ENCODE results near the gene SCP2.

DNA sequence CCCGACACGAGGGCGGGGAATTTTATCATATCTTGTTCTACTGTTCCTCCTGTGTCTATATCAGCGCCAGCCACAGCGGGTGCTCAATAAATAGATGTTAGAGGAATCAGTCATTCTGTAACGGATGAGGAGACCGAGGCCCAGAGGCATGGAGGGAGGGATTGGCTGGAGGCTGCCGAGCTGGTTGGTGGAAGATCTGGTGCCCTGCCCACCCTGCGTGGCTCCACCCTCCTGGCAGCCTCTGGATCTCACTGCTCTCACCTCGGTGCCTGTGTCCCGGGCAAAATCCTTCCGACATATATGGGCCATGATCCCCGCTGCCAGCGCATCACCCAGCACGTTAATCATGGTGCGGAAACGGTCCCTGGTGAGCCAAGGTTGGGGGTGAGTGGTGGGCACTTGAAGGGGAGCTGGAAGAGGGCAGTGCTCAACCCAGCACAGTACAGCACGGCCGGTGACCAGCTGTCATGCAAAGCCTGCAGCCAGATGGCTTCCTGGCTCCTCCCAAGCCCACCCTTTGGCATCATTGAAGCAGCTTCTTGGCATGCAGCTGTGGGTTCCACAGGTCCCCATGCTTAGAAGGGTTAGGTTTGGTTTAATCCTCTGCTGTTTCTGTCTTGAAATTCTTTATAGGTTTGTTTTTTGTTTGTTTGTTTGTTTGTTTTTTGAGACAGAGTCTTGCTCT is 161.7 kb downstream of the SCP2 start:
- TF ChIP-seq POLR2AphosphoS5 (IDR thresholded peaks at IDR 0.05; ENCODE audit: low read depth, low read length), result no peak
- TF ChIP-seq TAF1 (IDR thresholded peaks at IDR 0.05; ENCODE audit: borderline replicate concordance, insufficient read depth, low read length), result no peak
- TF ChIP-seq, protein P1, sequence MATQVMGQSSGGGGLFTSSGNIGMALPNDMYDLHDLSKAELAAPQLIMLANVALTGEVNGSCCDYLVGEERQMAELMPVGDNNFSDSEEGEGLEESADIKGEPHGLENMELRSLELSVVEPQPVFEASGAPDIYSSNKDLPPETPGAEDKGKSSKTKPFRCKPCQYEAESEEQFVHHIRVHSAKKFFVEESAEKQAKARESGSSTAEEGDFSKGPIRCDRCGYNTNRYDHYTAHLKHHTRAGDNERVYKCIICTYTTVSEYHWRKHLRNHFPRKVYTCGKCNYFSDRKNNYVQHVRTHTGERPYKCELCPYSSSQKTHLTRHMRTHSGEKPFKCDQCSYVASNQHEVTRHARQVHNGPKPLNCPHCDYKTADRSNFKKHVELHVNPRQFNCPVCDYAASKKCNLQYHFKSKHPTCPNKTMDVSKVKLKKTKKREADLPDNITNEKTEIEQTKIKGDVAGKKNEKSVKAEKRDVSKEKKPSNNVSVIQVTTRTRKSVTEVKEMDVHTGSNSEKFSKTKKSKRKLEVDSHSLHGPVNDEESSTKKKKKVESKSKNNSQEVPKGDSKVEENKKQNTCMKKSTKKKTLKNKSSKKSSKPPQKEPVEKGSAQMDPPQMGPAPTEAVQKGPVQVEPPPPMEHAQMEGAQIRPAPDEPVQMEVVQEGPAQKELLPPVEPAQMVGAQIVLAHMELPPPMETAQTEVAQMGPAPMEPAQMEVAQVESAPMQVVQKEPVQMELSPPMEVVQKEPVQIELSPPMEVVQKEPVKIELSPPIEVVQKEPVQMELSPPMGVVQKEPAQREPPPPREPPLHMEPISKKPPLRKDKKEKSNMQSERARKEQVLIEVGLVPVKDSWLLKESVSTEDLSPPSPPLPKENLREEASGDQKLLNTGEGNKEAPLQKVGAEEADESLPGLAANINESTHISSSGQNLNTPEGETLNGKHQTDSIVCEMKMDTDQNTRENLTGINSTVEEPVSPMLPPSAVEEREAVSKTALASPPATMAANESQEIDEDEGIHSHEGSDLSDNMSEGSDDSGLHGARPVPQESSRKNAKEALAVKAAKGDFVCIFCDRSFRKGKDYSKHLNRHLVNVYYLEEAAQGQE (IDR thresholded peaks at IDR 0.05; ENCODE audit: insufficient read depth in 1 of 2, low read depth in 2 of 2, low read length in 2 of 2), result no peak
- TF ChIP-seq SIN3A (IDR thresholded peaks at IDR 0.05; ENCODE audit: borderline replicate concordance, insufficient read depth, low read length), result no peak
